Epithelial cell of prostate (primary cell): Measurements from ENCODE around the gene BRI3.

Source experiments
- DNase-seq: peaks from one replicate; pipeline ENCODE4 v3.0.0-alpha.2; 2011; ENCODE audit warnings: low read depth, low spot score
- H3K27ac ChIP-seq: fragments of 450-650 bp; 2 replicates; pipeline ENCODE4 v1.5.1; 2017; ENCODE audit warnings: mild to moderate bottlenecking

The BRI3 gene

DNA sequence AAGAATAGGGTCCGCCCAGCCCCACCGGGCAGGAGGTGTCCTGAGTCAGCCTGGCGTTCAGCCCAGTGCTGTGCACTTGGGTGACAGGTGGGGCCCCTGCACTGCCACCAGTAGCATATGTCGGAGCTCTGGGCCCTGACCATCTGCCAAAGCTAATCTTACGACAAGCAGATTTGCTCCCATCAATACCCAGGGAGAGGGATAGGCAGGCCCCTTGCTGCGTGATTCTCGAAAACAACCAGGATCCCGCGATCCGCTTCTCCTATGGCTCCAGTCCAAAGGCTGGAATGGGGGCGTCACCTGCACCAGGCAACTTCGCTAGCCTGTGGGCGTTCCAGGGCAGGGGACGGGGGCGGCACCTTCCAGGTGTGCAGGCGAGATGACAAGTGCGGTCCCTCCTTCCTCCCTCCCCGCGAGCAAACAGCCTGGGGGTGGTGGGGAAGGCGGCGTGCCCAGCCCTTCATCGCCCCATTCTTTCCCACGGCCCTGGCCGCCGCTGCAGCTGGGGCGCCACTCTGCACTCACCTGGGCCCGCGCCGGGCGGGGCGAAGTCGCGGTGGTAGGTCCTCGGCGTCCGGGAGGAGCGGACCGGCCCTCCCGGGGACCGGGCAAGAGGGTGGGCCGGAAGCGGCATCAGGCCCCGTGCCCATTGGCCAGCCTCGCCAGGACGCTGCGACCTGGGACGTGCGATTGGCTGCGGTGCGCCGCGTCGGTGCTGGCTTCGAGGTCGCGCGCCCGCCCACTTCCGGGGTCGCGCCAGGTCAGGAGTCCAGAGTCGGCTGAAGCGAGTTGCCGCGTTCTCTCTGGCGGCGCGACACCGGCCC is 29.7 kb upstream of the BRI3 start, which contains the start of gene TECPR1:
Gene TECPR1 (minus strand): TSS at position 632 of the 824 bp plus-strand sequence. CDS start 6,086 bp downstream, outside the sequence.
- DNase-seq, result peak; percentile 62
- H3K27ac ChIP-seq, result peak within 1 kb of the TSS; percentile 85

DNA sequence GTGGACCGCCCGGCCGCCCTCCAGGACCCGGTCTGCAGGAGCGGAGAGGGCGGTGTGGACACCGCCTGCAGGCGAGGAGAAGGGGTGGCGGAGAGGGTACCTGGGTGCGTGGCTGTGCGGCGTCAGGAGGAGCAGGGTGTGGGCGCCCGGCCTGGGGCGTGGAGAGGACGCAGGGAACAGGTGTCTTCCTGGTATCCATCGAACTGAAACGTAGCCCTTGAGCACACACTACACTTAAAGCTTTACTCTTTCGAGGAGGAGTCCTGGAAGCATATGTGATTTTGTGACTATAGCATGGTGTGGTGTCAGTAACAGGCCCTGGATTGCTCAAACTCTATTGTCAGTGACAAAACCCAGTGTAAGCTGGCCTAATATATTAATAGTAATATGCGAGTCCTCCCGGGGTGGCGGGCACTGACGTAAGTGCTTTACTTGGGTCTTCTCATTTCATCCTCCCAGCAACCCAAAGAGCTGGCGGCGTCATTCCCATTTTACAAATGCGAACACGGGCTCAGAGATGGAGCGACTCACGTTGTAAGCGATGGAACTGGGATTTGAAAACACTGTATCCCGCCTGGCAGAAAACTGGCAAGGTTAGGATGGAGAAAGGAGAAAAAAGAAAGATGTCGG is 28.9 kb upstream of the BRI3 start:
- no peak for DNase-seq
- peak overlapping the region; percentile 85 for H3K27ac ChIP-seq

DNA sequence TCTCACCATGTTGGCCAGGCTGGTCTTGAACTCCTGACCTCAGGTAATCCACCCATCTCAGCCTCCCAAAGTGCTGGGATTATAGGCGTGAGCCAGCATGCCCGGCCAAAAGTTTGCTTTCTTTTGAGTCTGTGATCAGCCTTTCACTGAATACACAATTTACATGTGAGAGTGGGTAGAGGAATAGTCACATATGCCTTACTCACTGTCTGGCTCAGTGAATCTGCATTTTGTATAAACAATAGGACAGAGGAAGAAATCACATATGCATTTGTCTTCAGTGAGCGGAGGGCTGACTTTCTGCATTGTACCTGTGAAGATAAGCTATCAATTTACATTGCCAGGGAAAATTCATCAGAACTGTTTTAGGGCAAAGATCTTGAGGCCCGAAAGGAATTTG is 27.0 kb upstream of the BRI3 start:
- H3K27ac ChIP-seq, result no peak overlapping the region

GRCh38 chr7:98254951-98255610 is 26.4 kb upstream of the BRI3 start:
- H3K27ac ChIP-seq, result no peak overlapping the region
- no peak for DNase-seq

More for the DNA sequence above, 27.0 kb upstream of the BRI3 start:
- no peak for DNase-seq

DNA sequence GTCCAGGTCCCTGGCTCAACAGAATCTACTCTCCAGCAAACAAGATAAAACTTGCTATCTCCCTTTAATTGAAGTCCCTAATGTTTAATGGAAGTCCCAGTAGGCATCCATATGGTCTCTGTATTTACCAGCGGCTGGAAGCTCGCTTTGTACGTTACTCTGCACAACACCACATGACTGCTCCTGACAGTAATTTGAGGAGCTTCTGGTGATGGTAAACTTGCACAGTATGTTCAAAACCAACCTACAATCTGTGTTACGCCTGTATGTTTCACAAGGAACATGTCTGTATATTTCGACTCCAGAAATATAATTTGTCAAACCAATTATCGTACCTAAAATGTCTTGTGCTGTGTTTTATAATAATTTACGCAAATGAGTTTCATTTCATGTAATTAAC is 25.1 kb upstream of the BRI3 start:
- no peak for DNase-seq

DNA sequence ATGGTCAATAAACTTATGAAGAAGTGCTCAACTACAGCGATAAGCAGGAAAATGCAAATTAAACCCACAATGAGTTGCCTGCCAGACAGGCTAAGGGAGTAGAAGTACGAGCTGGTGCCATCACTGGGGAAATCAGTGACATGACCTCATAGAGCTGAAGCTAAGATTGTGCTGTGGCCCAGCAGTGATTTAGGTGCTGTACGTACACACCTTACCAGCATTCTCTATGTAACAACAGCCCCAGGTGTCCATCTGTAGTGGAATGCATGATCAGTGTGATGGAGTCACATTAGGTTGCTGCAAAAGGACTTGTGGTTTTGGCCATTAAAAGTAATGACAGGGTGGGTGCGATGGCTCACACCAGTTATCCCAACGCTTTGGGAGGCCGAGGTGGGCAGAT is 23.8 kb upstream of the BRI3 start:
- H3K27ac ChIP-seq, result no peak overlapping the region
- DNase-seq, result no peak

More for the DNA sequence above, 25.1 kb upstream of the BRI3 start:
- H3K27ac ChIP-seq, result no peak overlapping the region

DNA sequence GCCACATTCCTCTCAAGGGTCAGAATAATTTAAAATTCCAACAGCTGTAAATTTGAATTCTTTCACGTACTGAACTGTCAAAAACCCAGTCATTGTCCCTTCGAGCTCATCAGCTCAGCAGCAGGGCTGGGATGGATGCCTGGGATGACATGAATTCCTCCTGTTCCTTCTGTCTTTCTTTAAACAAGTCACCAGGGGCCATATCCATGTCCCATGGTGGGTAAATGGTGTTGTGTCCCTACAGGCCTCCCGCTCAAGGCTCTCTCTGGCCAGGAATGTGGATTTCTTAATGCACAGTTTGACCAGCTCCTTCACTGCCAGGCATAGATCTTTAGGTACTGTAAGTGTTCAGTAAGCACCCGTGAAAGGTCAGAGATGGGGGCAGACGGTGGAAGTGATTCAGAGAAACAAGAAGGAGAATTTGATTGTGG is 15.6 kb upstream of the BRI3 start:
- no peak for DNase-seq
- H3K27ac ChIP-seq, result no peak overlapping the region

GRCh38 chr7:98266840-98267239 is 14.6 kb upstream of the BRI3 start:
- DNase-seq, result no peak

DNA sequence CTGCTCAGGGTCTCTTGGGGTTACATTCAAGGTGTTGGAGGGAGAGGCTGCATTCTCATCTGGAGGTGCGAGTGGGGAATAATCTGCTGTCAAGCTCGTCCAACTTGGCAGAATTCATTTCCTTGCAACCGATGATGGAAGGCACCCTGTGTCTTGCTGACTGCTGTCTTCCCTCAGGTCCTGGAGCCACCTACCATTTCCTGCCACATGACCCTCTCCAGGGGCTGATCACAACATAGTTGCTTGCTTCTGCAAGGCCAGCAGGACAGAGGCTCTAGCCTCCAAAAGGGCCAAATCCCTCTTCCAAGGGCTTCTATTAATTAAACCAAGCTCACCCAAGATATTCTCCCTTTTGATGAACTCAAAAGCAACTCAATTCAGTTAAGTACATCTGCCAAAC is 14.2 kb upstream of the BRI3 start:
- H3K27ac ChIP-seq, result no peak overlapping the region
- DNase-seq, result no peak

More at GRCh38 chr7:98266840-98267239, 14.6 kb upstream of the BRI3 start:
- H3K27ac ChIP-seq, result no peak overlapping the region

DNA sequence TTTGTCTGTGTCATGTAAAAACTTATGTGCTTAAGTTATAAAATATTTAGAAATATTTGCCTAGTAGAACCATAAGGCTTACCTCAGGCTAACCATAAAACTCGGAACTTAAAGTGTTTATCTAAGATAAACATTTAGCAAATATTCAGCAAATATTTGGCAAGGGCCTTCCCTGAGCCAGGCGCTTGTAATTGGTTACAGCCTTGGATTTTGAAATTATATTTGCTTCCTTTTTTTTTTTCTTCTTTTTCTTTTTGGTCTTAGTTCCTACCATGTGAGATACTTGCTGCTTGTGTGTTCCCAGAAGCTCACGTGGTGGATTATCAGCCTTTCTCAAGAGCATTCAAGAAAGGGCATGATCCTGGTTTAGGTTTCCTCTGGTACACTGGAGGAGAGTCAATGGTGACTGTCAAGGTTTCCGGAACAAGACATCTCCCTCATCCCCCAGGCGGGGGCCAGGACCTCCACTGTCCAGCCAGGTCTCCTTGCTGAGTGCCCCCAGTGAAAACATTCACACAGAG is 5.2 kb upstream of the BRI3 start:
- no peak for DNase-seq
- no peak overlapping the region for H3K27ac ChIP-seq

DNA sequence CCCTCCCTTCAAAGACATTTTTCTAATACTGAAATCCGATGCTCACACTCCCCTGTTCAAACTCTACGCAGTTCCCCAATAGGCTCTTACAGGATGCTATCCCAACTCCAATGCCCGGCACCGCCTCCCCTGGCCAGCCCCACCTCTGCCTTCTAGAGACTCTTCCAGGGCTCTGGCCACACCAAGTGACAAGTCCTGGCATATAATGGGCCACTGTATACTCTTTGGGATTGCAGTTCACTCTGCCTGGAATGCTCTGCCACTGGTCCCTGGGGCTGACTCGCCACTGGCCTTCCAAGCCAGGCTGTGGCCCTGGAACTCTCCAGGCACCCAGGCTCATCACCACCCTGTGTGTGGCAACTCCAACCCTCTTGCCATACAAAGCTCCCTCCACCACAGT is 3.1 kb upstream of the BRI3 start:
- no peak overlapping the region for H3K27ac ChIP-seq
- DNase-seq, result no peak

- no peak for DNase-seq
- H3K27ac ChIP-seq, result no peak overlapping the region
Observed at GRCh38 chr7:98278936-98279335, 2.5 kb upstream of the BRI3 start.

DNA sequence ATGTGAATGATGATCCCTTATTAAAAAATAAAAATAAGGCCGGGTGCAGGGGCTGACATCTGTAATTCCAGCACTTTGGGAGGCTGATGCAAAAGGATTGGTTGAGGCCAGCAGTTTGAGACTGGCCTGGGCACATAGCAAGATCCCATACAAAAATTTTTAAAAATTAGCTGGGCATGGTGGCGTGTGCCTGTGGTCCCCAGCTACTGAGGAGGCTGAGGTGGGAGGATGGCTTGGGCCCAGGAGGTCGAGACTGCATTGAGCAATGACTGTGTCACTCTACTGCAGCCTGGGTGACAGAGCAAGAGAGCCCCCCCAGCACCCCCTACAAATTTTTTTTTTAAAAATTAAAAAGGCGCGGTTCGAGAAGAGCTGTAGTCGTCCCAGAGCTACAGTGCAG is 1.2 kb upstream of the BRI3 start:
- H3K27ac ChIP-seq, result peak overlapping the region; percentile 93

GRCh38 chr7:98281757-98282606 is 496 bp downstream of the BRI3 start:
- no peak for DNase-seq

More for the DNA sequence above, 1.2 kb upstream of the BRI3 start:
- no peak for DNase-seq

DNA sequence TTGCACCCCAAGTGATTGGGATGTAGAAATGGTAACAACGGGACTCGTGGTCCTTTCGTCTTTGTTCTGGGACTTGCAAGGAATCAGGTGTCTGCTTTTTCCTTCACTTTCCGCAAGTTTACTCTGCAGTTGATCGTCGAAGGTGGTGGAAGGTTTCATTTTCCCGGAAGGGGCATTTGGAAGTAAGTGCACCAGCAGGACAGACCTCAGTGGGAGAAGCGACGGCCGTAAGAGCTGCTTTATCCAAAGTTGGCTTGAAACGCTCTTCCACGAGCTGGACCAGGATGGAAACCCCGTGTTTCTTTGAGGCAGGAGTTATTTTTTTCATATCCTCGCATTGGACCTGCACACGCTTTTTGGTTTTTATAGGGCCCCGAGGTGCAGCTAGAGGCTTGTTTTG is 1.2 kb downstream of the BRI3 start:
- peak overlapping the region; percentile 93 for H3K27ac ChIP-seq
- no peak for DNase-seq

More at GRCh38 chr7:98281757-98282606, 496 bp downstream of the BRI3 start:
- peak overlapping the region; percentile 93 for H3K27ac ChIP-seq

DNA sequence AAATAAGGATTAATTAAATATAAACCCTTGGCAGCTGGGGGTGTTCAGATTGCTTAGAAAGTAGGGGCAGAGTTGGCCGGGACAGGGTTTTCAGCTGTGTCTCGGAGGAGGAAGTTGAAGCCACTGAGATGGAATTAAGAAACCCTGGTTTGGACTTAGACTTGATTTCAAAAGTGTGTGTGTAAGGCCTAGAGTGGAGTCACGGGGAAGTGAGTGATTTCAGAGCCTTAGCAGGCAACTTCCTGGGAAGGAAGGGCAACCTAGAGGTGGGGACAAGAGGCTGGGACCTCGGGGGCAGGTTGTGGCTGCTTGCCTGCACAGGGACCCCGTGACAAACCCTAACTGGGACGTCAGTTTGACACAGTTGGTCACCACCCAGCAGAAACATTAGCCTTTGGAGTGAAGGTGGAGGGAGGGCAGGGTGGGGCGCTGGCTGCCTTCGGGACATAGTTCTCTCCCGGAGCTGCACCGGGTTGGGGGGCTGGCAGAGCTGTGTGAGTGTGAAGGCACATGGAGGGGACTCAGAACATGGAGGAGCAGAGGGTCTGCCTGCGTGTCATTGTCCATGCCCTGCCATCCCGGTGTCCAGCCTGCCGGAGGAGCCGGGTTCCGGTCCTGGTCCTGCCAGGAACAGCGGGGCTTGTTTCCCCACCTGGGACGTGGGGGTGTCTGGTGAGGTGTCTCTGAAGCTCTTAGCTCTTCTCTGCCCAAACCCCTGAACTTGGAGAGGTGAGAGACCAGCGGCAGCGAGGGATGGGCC is 1.8 kb downstream of the BRI3 start:
- no peak for DNase-seq
- H3K27ac ChIP-seq, result peak overlapping the region; percentile 93

DNA sequence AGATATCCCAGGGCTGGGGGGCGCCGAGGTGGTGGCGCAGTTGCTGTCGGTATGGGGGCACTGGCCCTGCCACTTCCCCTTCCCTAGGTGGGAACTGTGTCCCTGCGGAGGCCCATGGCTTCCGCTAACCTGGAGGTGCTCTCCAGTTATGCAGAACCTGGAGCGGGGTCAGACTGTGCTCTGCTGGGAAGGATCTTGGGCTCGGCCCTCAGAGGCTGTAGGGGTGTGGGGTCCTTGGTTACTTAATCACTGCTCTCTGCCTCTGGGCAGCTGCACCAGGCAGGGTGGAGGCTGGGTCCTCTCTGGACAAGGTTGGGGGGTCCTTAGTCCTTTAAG is 2.4 kb downstream of the BRI3 start:
- peak overlapping the region; percentile 93 for H3K27ac ChIP-seq
- DNase-seq, result no peak

GRCh38 chr7:98284335-98285036 is 3.0 kb downstream of the BRI3 start:
- no peak for DNase-seq
- H3K27ac ChIP-seq, result peak overlapping the region; percentile 93
